Left hindlimb (tissue), 1 donor: ENCODE measurements around the gene CEP20.
"Not testable (repeated sequence)": the region's sequence is repeated elsewhere in the genome, so short reads cannot be mapped to it uniquely, and the experiment has no call there.

Source experiments
- DNase-seq: peaks from one replicate; pipeline ENCODE4 v3.0.0-alpha.2; 2018

The CEP20 gene

GRCh38 chr16:15857724-15858560 is 30.5 kb downstream of the CEP20 start:
- peak; percentile 51 for DNase-seq

GRCh38 chr16:15856901-15857698 is 31.3 kb downstream of the CEP20 start, which contains the start of gene MYH11:
TSS of gene MYH11 (minus strand) at chr16:15857028. CDS start at chr16:15838252, 18,776 bp downstream.
- DNase-seq: no peak

GRCh38 chr16:15856182-15856581 is 32.2 kb downstream of the CEP20 start:
- DNase-seq: no peak

- DNase-seq: no peak
Measured at GRCh38 chr16:15855704-15856003, 32.7 kb downstream of the CEP20 start.

- DNase-seq: no peak
Measured at GRCh38 chr16:15854906-15855703, 33.3 kb downstream of the CEP20 start.

- no peak for DNase-seq
Measured at GRCh38 chr16:15854061-15854460, 34.3 kb downstream of the CEP20 start.

GRCh38 chr16:15853021-15853420 is 35.4 kb downstream of the CEP20 start:
- no peak for DNase-seq

- DNase-seq: not testable (repeated sequence)
Measured at GRCh38 chr16:15850555-15850954, 37.8 kb downstream of the CEP20 start.

GRCh38 chr16:15849209-15849981 is 39.0 kb downstream of the CEP20 start:
- no peak for DNase-seq

GRCh38 chr16:15847611-15848175 is 40.7 kb downstream of the CEP20 start:
- DNase-seq: no peak

GRCh38 chr16:15846510-15846909 is 41.9 kb downstream of the CEP20 start:
- DNase-seq: no peak

- no peak for DNase-seq
Measured at GRCh38 chr16:15843635-15844279, 44.6 kb downstream of the CEP20 start.

GRCh38 chr16:15839204-15839603 is 49.2 kb downstream of the CEP20 start:
- not testable (repeated sequence) for DNase-seq

- DNase-seq: no peak
Measured at GRCh38 chr16:15837761-15838160, 50.6 kb downstream of the CEP20 start.

GRCh38 chr16:15836965-15837611 is 51.3 kb downstream of the CEP20 start:
- no peak for DNase-seq

GRCh38 chr16:15836074-15836473 is 52.3 kb downstream of the CEP20 start:
- no peak for DNase-seq

GRCh38 chr16:15835136-15835878 is 53.1 kb downstream of the CEP20 start:
- no peak for DNase-seq

GRCh38 chr16:15834502-15834901 is 53.9 kb downstream of the CEP20 start:
- no peak for DNase-seq

GRCh38 chr16:15833541-15833940 is 54.9 kb downstream of the CEP20 start:
- DNase-seq: no peak

GRCh38 chr16:15832241-15832640 is 56.2 kb downstream of the CEP20 start:
- no peak for DNase-seq
